Left ventricle myocardium inferior (tissue), 1 donor: ENCODE data around the gene TRIO. TPM values are rescaled to one million over a fixed set of nuclear protein-coding genes. Genes with fewer than 3 reads are reported as not detected.

Experiments used
- DNase-seq: peaks from one replicate; pipeline ENCODE4 v3.0.0-alpha.2; 2020
- H3K27ac ChIP-seq: fragments of 200-600 bp; replicated peaks from 2 replicates; pipeline ENCODE4 v1.8.0; 2021
- H3K27me3 ChIP-seq: fragments of 200-600 bp; 2 replicates; pipeline ENCODE4 v1.8.0; 2021; ENCODE audit warnings: low read depth
- H3K36me3 ChIP-seq: fragments of 200-600 bp; 2 replicates; pipeline ENCODE4 v1.8.0; 2021
- H3K4me1 ChIP-seq: fragments of 200-600 bp; 2 replicates; pipeline ENCODE4 v1.8.0; 2021
- H3K4me3 ChIP-seq: fragments of 200-600 bp; 2 replicates; pipeline ENCODE4 v1.8.0; 2021; ENCODE audit warnings: mild to moderate bottlenecking, moderate library complexity
- H3K9me3 ChIP-seq: fragments of 200-600 bp; replicated peaks from 2 replicates; pipeline ENCODE4 v1.8.0; 2021
- intact Hi-C: fragments of 100-400 bp; cut with micrococcal nuclease; formaldehyde crosslinking; loops from one replicate; pipeline ENCODE4 v1.11.0; 2022
- total RNA-seq: library from RNA; stranded (reverse); fragmentation: NEBNext Ultra II Directional; extraction: Animal tissue kit (Norgen Biotek cat#: 25700); gene quantifications from one replicate; pipeline ENCODE4 v1.2.1, GENCODE V29; 2021
- TF ChIP-seq, protein P1 (sequence below): fragments of 200-600 bp; IDR thresholded peaks from 2 replicates; pipeline ENCODE4 v1.8.0; 2021; ENCODE audit warnings: antibody characterized with exemption, mild to moderate bottlenecking, borderline replicate concordance
- donor health status: DM: no; HTN: yes; CAD: no; lungs with severe emphysema.

The TRIO gene
- total RNA-seq, 1 donor from 2014 or later = 52.8 TPM

DNA sequence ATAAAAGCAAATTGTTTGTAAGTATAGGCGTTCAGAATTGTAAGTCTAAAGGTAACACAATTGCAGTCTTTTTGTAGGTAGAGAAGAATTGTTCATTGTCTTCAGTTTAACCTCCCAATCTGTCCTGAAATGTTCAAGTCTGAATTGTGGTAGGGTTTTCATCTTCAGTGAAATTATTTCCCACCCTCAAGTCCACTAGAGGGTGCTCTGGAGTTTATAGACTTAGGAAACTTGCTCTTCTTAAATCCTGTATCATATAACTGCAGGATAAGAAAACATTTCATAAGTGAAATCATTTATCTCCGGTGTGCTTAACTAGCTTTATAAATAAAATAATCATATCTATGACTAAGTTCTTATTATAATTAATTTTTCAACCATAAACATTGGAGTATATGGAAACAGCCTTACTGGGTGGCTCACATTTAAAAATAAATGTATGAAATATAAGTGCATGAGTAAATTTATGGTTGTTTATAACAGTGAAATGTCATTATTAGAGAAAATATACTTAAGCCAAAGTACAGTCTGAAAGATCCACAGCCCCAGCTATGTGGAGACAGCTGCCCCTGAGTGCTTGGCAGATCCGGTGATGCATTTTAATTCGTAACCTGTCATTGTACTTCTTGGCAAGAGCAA lies 256.0 kb downstream of the TRIO start:
- H3K4me1 ChIP-seq = peaks cover 18% of the 10 kb centered on the region
- TF ChIP-seq, protein P1, sequence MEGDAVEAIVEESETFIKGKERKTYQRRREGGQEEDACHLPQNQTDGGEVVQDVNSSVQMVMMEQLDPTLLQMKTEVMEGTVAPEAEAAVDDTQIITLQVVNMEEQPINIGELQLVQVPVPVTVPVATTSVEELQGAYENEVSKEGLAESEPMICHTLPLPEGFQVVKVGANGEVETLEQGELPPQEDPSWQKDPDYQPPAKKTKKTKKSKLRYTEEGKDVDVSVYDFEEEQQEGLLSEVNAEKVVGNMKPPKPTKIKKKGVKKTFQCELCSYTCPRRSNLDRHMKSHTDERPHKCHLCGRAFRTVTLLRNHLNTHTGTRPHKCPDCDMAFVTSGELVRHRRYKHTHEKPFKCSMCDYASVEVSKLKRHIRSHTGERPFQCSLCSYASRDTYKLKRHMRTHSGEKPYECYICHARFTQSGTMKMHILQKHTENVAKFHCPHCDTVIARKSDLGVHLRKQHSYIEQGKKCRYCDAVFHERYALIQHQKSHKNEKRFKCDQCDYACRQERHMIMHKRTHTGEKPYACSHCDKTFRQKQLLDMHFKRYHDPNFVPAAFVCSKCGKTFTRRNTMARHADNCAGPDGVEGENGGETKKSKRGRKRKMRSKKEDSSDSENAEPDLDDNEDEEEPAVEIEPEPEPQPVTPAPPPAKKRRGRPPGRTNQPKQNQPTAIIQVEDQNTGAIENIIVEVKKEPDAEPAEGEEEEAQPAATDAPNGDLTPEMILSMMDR = peak; percentile 82
- H3K4me3 ChIP-seq = no peak overlapping the region
- H3K9me3 ChIP-seq = no peaks in the 10 kb centered on the region
- intact Hi-C loops = loop anchor here (10.0 kb wide), 1 partner anchor 246 kb away; no protein-coding TSS in a partner anchor
- DNase-seq = no peak
- H3K27me3 ChIP-seq = no peaks in the 10 kb centered on the region
- H3K36me3 ChIP-seq = peaks cover 46% of the 10 kb centered on the region
- H3K27ac ChIP-seq = peak overlapping the region; percentile 43

DNA sequence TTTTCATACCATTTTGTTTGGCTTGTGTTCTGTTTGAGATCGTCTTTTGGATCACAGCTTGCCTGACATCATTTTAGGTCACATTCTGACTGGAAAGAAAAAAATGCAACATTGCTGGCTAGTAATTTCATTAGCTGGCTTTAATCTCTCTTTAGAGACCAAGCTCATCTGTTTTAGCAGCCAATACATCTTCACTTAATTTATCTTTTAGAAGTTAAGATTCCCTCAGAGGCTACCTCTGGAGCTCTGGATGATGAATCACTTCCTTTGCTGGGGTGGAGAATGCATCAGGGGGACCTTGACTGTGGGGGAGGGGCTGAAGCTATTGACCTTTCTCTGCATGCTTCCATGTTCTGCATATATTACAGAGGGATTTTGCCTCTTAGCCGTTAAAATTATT lies 256.9 kb downstream of the TRIO start:
- H3K9me3 ChIP-seq = no peaks in the 10 kb centered on the region
- TF ChIP-seq, protein P1 = no peak

DNA sequence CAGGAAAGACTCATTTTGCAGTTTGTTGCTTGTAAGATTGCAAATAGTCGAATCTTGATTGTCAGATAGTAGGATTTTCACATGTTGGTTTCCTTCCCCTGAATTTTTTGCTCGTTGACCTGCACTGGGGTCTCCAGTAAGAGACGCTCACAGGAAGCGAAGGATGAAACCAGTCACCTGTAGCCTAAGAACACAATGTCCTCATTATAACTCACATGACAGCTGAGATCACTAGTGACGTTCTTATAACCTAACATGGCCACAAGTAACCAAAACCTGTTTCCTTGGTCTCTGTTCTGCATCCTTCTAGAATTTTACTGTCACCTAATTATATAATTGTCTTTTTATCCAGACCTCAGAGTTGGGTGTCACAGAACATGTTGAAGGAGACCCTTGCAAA lies 257.5 kb downstream of the TRIO start:
- intact Hi-C loops = no loop called here
- Histone ChIP-seq H3K36me3 (peaks cover 38% of the 10 kb centered on the region), H3K27ac (peak overlapping the region; percentile 40)

More for the DNA sequence above, 256.9 kb downstream of the TRIO start:
- intact Hi-C loops = no loop called here
- H3K36me3 ChIP-seq = peaks cover 38% of the 10 kb centered on the region
- no peak overlapping the region for H3K4me3 ChIP-seq
- DNase-seq = no peak
- no peaks in the 10 kb centered on the region for H3K27me3 ChIP-seq
- H3K27ac ChIP-seq = peak overlapping the region; percentile 43
- peaks cover 17% of the 10 kb centered on the region for H3K4me1 ChIP-seq

DNA sequence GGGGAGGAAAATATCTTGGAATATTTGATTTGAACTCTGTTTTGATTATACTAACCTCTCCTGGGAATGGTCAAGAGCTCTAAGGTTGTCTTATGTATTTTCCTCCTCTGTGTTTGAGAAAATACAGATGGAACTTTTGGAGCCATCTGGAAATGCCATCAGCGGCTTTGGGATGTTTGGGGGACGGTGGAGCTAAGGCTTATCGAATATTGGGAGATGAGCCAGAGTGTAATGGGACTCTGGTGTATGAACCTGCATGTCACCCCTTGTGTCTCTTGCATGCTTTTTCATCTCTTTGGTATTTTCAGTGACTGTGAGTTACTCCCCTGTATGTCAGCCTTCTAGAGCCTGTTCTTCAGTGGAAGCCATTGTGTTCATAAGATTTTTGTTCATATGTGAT lies 258.5 kb downstream of the TRIO start:
- no peaks in the 10 kb centered on the region for H3K9me3 ChIP-seq
- peaks cover 42% of the 10 kb centered on the region for H3K36me3 ChIP-seq
- peaks cover 24% of the 10 kb centered on the region for H3K4me1 ChIP-seq
- H3K27me3 ChIP-seq = no peaks in the 10 kb centered on the region
- no peak overlapping the region for H3K27ac ChIP-seq
- H3K4me3 ChIP-seq = no peak overlapping the region
- intact Hi-C loops = no loop called here
- TF ChIP-seq, protein P1 = no peak
- DNase-seq = no peak

More for the DNA sequence above, 257.5 kb downstream of the TRIO start:
- Histone ChIP-seq H3K4me1 (peaks cover 17% of the 10 kb centered on the region), H3K27me3 (no peaks in the 10 kb centered on the region), H3K9me3 (no peaks in the 10 kb centered on the region), H3K4me3 (no peak overlapping the region)
- TF ChIP-seq, protein P1 = no peak
- no peak for DNase-seq

DNA sequence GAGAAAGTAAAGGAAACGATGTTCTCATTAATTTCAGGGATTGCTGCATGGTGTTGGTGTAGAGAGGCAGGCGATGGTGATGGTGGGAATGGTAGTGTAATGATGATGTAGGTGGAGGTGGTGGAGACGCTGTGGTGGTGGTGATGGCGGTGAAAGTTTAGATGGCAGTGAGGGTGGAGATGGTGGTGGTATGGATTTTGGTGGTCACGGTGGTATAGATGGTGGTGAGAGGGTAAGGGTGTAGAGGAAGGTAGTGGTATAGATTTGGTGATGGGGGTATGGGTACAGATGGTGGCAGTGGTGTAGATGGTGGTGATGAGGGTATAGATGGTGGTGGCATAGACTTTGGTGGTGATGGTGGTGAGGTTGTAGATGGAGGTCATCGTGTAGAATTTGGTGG lies 259.3 kb downstream of the TRIO start:
- intact Hi-C loops = no loop called here
- Histone ChIP-seq H3K4me1 (peaks cover 32% of the 10 kb centered on the region), H3K27ac (no peak overlapping the region)

More for the DNA sequence above, 259.3 kb downstream of the TRIO start:
- no peak for DNase-seq
- Histone ChIP-seq H3K9me3 (no peaks in the 10 kb centered on the region), H3K4me3 (no peak overlapping the region), H3K27me3 (no peaks in the 10 kb centered on the region), H3K36me3 (peaks cover 42% of the 10 kb centered on the region)
- TF ChIP-seq, protein P1 = no peak
